D721Med (cell line): ENCODE results near the gene PCNX3.

ENCODE experiments used
- DNase-seq: peaks from one replicate; pipeline ENCODE4 v3.0.0; 2011; ENCODE audit warnings: low spot score; ENCODE audit not compliant: insufficient read length
- FAIRE-seq: peaks from 2 replicates; lab custom pipeline; 2011; peaks lifted over from hg19 to GRCh38; lab: Jason Lieb, UNC
- CTCF ChIP-seq: IDR thresholded peaks from 2 replicates; pipeline ENCODE4 v1.5.1; 2012; ENCODE audit warnings: mild to moderate bottlenecking, control low read depth; ENCODE audit not compliant: insufficient read depth; ENCODE audit errors: missing control alignments

The PCNX3 gene

GRCh38 chr11:65617136-65617850 lies 1.7 kb downstream of the PCNX3 start:
- no peak for TF ChIP-seq CTCF
- FAIRE-seq (no peak), DNase-seq (no peak)

GRCh38 chr11:65617990-65618751 lies 2.6 kb downstream of the PCNX3 start:
- TF ChIP-seq CTCF: no peak
- FAIRE-seq: no peak
- no peak for DNase-seq

- TF ChIP-seq CTCF: no peak
- FAIRE-seq (no peak), DNase-seq (no peak)
These were observed 3.2 kb downstream of the PCNX3 start for GRCh38 chr11:65618763-65619162.

GRCh38 chr11:65619281-65619928 lies 3.8 kb downstream of the PCNX3 start:
- DNase-seq (no peak), FAIRE-seq (no peak)
- no peak for TF ChIP-seq CTCF

GRCh38 chr11:65620666-65621065 lies 5.1 kb downstream of the PCNX3 start:
- FAIRE-seq: no peak
- DNase-seq: no peak
- no peak for TF ChIP-seq CTCF

GRCh38 chr11:65621460-65621859 lies 5.9 kb downstream of the PCNX3 start:
- FAIRE-seq (no peak), DNase-seq (no peak)
- no peak for TF ChIP-seq CTCF
